GM19035 (cell line): ENCODE measurements around the gene DPH1.
A peak's percentile ranks its signal among the peaks of the same experiment; 100 is the strongest.

Experiments
- ATAC-seq: cut with Tn5 transposase; IDR thresholded peaks from one replicate; pipeline ENCODE4 v1.9.1; 2021; ENCODE audit not compliant: unreplicated experiment

DPH1 gene

GRCh38 chr17:2076087-2076984 is 46.4 kb downstream of the DPH1 start:
- no peak for ATAC-seq

DNA sequence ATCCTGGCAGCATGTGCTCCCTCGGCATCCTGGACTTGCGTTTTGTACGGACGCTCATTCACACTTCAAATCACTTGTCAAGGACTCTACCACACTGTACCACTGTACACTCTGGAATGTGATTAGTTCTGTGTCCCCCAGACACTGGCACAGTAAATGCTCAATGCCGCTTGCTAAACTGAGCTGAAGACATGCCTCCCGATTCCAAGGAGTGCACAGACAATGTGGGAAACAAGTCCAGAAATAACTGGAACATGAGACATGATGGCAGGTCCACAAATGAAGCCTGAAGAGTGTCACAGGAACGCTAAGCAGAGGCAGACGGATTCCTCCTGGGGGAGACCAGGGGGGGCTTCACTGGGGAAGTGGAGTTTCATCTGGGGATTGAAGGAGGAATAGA is 47.1 kb downstream of the DPH1 start:
- ATAC-seq = no peak

GRCh38 chr17:2081564-2081963 is 51.6 kb downstream of the DPH1 start:
- ATAC-seq = no peak

DNA sequence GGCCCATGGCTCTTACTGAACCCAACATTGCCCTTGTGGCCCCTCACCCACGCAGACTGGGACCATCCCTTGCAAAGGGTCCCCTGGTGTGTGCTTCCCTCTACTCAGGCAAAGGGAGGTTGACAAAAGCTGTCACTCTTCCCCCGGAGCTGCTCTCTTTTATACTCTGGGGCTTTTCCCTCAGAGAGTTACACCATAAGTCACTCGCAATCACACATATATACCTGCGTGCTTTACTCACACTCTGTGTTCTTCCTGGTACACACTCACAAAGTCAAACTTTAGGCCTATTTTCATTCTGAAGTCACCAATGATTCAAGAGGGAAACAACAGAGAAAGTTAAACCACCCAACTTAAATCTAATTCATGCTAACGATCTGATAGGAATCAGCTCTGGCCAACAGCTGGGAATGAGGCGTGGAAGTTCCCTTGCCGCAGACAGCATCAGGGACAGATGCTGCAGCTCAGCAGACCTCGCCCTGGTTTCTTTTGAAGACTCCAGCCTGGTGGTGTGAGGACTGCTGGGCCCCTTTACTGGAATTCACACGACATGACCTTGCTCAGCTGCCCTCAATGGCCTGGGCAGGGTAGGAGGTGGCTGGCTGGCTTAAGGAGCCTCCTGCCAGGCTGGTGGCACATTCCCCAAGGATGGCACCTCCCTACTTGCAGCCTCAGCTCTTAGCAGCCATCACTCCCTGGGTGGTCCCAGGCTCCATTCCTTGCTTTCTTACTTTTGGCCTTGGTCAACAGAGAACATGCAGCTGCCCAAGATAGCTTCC is 52.2 kb downstream of the DPH1 start:
- ATAC-seq = no peak

DNA sequence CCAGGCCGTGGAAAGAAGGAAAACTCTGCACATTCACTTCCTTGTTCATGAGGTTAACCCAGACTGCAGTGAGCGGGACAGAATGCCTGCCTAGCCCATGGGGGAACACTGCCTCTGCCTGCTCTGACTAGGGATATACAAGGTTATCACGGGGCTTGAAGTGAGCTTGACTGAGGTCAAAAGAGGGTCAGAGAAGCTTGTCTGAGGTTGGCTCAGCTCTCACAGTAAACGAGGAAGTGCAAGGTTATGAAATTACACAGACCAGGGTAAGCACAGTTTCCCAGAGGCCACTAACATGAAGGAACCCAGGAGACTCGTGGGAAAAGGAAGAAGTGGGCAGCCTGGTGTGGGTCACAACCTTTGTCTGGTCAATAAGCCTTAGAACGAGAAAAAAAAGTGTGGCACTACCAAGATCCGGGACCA is 53.7 kb downstream of the DPH1 start:
- ATAC-seq = no peak

DNA sequence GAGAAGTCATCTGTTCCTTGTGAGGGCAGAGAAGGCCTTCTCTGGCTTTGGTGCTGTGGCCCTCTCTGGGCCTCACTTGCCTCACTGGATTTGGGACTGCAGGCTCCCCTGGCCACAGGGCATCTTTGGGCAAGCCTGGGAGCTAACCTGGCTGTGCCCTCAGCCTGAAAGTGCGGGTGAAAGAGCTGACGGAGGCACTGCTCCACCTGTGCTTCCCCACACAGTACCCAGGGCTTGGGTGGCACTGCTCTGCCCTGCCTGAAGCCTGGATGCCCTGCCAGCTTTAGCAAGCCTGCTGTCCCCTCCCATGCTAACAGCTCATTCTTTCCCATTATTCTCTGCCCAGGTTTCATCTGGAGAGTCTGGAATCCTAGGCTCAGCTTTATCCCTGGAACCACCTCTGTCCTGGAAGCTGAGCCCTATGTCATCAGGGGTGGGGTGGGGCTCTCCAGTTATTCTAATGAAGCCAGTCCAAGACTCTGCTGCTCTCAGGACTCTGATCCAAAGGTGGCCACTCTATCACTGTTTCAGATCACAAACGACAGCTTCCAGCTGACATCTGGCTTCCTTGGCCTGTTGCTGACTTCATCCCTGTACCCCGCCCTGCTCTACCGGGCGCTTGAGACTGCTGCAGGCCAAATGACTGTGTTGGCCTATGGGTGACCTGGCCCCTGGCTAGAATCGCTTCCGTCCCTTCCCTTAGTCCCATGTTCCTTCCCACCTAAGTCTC is 54.2 kb downstream of the DPH1 start:
- ATAC-seq = no peak

GRCh38 chr17:2084766-2085647 is 55.1 kb downstream of the DPH1 start:
- no peak for ATAC-seq

DNA sequence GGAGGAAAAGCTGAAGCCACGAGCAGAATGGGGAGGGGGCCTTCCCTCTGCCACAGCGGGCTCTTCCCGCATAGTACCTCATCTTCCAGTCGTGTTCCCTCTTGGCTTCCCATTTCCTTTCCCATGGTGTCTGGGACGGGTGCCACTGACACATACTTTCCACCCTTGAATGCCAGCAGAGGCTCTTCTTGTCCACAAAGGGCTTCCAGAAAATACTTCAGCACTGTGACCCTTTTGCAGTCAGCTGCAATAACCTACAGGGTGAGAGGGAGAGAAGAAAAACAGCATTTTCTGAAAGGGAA is 55.6 kb downstream of the DPH1 start:
- ATAC-seq = no peak

DNA sequence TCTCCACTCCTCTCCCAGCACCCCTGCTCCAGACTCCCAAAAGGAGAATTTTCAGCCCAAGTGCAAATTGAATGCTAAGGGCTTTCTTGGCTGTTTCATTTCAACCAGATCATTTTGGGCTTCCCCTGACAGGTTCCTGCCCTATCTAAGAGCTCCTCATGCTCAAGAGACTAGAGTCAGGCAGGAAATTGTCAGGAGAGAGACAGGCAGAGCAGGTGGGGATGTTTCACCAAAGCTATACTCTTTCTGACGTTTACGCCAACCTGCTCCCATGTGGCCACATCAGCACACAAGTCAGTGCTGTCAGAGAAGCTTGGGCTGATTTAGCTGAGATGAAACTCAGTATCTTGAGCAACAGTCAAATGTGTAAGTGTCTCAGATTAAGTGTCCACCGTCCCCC is 56.4 kb downstream of the DPH1 start:
- ATAC-seq = no peak

DNA sequence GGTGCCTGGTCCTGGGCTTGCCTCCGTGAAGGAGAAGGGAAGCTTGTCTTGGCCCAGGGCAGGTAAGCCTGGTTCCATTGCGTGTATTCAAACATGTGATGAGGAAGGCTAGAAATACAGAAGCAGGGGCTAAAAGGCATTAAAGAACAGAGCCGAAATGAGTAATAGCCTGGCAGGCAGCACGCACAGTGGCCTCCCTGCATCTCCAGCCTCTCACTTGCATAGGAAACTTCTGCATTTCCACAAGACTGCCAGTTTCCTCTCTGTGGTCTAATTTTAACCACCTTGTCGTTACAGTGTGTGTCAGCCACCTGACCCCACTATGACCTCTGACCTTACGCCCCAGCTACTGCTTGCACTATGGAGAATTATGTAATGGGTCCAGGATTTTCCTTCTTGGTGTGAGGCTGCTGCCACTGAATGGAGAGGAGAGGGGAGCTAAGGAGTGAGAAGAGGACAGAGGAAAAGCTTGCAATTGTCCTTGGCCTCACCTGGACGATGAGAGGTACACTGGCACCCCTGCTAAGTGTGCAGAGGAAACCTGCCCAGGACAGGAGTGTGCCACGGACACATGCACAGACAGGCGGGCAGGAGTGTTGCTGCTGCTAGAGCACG is 57.8 kb downstream of the DPH1 start:
- peak; percentile 26 for ATAC-seq

GRCh38 chr17:2089021-2089422 is 59.1 kb downstream of the DPH1 start:
- peak; percentile 38 for ATAC-seq

- ATAC-seq = no peak
Observed at GRCh38 chr17:2090210-2090641, 60.3 kb downstream of the DPH1 start.

GRCh38 chr17:2090804-2091534 is 61.0 kb downstream of the DPH1 start:
- ATAC-seq = no peak

DNA sequence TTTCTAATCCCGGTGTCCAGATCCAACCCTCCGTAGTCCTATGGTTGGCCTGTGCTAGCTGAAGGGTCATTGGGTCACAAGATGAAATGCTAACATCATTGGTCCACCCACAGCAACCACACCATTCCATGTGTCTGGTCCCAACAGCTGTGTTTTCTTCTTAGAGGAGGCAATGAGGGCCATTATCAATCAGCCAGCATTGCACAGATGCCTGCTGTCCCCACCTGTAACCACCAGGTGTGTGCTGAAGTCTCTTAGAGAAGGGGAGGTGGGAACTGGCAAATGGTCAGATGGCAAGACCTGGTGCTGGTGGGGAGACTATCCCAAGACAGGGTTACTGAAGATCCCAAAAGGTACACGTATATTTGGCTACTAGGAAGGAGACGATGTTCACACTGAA is 62.3 kb downstream of the DPH1 start:
- ATAC-seq = no peak

- ATAC-seq = no peak
Observed at GRCh38 chr17:2093349-2093748, 63.4 kb downstream of the DPH1 start.
